Cortex of kidney (tissue), 1 donor: ENCODE measurements around the gene NDST1.

Experiments used
- DNase-seq: peaks from one replicate; lab custom pipeline; 2025; lab: John Stamatoyannopoulos, UW

The NDST1 gene

GRCh38 chr5:150489360-150490295 lies 18.3 kb upstream of the NDST1 start:
- no peak for DNase-seq

DNA sequence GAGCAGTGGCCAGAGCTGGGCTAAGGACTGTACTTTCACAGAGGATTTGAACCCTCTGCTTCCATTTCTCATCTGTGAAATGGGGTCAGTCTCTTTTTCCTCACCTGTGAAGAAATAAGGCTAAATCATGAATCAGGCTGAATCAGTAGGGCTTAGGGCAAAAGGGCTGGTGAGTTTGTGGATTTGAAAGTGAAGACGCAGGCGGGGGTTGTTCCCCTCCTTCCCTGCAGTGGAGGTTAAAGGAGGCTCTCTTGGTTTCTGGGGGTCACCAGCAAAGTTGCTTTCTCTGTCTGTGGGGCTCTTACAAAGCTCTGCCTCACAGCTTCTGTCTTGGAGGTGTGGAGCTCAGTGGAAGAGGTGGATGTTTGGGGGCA lies 17.6 kb upstream of the NDST1 start:
- no peak for DNase-seq

DNA sequence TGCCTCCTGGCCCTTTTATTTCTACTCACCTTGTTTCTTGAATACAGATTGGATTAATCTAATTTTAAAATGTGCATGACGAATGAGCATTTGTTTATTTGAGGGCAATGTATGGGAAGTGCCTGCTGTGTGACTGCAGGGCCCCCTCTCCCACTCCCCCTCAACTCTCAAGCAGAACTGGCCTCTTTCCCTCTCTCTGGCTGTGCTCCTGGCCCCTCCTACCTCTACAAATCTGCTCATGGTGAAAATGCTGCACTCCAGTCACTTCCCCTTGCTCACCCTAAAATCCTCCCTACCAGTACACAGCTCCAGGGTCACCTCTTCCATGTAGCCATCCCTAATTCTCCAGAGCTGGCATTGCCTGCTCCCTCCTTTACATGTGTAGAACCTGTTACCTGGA lies 17.2 kb upstream of the NDST1 start:
- no peak for DNase-seq

- no peak for DNase-seq
Observed at GRCh38 chr5:150491876-150492275, 16.1 kb upstream of the NDST1 start.

DNA sequence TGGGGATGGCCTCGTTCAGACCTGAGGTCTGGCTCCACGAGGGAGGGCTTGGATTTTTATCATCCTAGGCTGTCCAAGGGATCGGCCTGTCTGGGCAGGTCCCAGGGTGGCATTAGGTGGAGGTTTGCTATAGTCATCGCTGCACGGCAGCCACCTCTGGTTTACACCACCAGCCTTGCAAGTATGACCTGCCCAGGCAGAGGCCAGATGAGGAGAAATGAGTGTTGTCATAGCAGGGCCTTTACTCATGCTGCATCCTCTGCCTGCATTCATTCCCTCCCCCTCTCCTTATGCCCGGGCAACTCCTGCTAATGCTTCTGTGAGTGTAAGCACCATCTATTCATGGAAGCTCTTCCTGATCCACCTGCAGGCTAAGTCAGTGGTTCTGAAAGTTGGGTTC lies 15.3 kb upstream of the NDST1 start:
- no peak for DNase-seq

- DNase-seq, result no peak
Observed at GRCh38 chr5:150496098-150496497, 11.8 kb upstream of the NDST1 start.

DNA sequence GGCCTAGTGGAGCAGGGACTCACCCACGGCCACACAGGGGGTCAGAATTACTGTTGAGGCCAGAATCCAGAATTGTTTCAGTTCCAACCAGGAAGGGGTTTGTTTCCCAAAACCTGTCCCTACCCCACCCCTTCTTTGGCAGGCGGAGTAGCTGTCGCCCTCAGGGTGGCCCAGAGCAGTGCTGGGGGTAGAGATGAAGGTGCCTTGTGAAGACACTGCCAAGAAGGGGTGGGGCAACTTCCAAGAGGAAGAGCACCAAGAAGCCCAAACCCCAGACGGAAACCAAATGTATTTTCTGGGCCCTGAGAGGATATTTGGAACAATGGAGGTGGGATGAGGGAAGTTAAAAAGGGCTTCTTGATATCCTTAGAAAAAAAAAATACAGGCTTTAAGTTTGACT lies 11.4 kb upstream of the NDST1 start:
- DNase-seq, result no peak

DNA sequence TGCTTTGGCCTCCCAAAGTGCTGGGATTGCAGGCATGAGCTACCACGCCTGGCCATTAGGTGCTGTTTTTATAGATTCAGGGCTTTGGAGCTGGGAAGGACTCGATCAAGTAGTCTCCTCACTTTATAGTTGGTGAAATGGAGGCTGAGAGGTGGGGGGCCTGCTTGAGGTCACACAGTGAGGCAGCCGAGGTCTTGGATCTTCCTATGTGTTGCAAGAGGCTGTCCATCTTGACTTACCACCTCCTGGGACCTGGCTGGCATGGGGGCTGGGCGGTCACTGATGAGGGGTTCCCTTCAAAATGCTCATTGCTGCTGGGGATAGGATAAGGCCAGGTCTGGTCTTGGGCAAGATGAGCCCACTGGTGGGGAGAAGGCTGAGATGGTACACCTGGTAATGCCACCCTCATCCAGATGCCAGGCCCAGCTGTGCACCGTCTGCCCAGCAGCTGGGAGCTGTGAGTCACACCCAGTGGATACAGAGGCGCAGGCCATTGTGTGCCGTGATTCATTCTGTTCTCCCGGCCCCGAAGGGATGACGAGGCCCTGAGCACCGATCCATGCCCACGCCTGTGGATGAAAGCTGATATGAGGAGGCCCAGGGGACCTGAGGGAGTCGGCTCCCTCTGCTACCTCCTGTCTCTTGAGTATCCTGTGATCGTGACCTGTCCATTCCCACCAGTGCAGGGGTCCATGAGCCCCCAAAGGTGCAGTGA lies 10.5 kb upstream of the NDST1 start:
- no peak for DNase-seq

- DNase-seq, result no peak
Observed at GRCh38 chr5:150497989-150498317, 10.0 kb upstream of the NDST1 start.

DNA sequence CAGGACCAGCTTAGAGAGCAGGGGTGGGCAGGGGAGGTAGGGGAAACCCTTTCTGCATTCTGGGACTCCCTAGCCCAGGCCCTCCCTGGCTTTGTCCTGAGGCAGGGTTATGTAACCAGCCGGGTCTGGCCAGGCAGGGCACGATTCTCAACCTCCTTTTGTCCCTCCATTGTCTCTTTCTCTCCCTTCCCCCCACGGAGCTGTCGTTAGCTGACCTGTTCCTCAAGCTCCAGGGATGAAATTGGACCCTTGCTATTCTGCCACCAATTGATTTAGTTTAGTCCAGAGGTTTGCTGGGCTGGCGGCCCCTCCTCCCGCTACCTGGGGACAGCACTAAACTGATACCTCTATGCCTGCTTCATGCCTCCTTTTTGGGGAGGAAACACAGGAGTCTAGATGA lies 9.4 kb upstream of the NDST1 start:
- DNase-seq, result no peak

- DNase-seq, result no peak
Observed at GRCh38 chr5:150498971-150499370, 9.0 kb upstream of the NDST1 start.

GRCh38 chr5:150499437-150499956 lies 8.4 kb upstream of the NDST1 start:
- no peak for DNase-seq

DNA sequence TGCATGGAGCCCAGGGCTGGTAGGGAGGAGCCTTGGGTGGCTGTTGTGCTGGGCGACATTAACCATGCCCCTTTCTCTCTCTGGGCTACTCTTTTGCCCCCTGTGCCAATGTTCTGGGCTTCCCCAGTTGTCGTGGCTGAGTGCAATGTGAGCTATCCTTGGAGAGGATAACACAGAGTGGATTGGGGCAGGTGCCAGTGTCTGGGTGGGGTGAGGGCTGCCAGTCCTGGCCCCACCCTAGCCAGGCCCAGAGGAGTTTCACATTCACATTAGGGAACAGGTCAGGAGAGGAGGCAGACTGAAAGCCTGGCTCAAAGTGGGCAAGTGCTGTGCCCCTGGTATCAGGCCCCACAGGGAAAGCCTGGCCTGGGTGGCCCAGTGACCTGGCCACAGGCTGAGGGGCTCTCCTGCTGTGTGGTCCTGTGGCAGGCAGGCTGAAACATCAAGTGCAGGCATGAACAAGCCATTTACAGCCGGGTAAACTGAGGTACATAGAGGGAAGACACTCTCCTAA lies 7.5 kb upstream of the NDST1 start:
- no peak for DNase-seq

- no peak for DNase-seq
Observed at GRCh38 chr5:150500905-150501304, 7.0 kb upstream of the NDST1 start.

- DNase-seq, result no peak
Observed at GRCh38 chr5:150502106-150502505, 5.8 kb upstream of the NDST1 start.

DNA sequence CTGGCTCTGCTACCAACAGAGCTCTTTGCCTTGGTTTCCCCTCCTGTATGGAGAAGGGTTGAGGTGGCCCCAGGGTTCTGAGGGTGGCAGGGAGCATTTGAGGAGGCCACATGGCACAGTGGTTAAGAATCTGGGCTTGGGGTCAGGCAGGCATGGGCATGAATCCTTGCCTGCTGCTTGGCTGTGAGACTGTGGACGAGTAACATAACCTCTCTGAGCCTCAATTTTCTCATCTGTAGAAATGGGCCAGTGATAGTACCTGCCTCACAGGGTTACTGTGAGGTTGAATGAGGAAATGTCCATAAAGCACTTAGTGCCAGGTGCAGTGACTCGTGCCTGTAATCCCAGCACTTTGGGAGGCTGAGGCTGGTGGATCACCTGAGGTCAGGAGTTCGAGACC lies 5.1 kb upstream of the NDST1 start:
- DNase-seq, result no peak

DNA sequence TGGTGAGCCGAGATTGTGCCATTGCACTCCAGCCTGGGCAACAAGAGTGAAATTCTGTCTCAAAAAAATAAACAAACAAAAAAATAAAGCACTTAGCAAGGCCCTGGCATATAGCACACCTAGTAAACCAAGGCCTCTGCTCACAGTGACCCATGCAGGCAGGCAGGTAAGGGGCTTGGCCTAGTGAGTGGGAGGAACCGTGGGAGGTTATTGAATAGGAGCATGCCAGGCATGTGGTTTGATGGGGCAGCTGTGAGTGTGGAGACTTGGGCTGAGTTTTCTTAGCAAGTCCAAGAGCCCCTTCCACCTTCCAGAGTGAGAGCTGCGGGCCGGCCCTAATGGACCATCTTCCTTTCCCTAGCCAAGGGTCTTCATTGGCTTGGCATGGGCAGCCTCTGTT lies 4.5 kb upstream of the NDST1 start:
- DNase-seq, result no peak

GRCh38 chr5:150503977-150504620 lies 3.8 kb upstream of the NDST1 start:
- DNase-seq, result no peak

DNA sequence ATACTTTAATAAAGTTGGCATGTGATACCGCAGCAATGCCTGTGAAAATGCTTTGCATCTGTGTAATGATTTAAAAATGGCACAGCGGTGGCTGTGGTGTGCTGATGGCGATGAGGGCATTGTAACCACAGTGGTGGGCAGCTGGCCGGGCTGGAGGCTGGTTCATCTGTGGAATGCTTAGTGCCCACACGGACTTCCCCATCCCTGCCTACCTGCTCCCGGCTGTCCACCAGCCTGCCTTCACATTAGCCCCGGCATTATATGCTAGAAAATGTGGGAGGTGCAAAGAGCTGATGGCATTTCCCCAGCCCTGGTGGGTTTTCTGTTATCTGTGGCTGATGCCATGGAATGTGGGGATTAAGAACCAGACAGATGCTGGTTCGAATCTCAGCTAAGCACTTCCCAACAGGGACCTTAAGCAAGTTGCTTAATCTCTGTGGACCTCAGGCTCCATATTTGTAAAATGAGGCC lies 2.9 kb upstream of the NDST1 start:
- no peak for DNase-seq

DNA sequence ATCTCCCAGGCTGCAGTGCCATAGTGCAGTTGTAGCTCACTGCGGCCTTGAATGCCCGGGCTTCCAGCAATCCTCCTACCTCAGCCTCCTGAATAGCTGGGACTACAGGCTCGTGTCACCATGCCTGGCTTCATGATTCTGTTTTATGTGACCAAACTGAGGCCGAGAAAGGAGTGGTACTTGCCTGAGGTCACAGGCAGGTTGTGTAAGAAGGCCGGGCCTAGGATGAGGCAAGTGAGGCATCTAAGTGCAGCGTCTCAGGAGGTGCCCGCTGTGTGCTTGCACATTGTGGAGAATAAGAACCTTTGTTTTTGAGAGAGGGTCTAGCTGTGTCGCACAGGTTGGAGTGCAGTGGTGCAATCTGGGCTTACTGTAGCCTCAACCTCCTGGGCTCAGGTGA lies 2.1 kb upstream of the NDST1 start:
- no peak for DNase-seq

DNA sequence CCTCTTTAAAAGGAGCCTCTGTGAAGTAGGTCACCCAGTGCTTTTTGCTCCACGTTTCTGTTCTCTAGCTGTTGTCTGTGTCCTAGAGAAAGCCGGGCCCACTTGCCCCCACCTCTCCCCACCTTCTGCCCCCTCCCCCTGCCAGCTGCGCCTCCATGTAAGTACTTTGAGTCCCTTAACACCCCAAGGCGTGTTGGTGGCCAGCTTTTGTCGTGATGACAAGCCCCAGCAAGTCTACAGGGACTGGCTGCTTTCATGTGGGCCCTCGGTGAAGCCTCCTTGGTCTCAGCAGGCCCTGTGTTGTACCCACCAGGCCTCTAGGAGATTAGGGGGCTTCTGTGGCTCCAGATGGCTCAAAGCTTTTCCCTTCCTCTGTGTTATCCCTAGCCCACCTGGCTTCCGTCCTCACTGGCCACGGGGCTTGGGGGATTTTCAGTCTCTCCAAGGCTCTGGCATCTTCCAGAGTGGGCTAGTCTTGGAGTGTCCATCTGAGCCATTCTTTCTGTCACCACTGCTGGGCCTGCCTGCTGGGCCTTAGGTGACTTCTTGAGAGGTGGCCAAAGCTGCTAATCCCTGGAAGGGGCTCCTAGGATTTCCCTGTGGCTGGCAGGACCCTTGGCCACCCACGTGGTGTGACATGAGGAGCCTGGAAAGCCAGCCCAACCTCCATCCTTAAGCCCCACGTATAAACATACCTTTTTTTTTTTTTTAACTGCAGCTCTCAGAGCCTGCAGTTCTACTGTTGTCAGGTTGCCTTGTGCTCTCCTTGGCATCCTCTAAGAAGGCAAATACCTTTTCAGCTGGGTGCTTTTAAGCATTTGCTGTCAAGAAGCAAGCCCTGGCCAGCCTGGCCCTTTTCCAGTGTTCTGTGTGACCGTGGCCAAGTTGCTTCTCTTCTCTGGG lies 1.1 kb upstream of the NDST1 start:
- DNase-seq, result no peak

DNA sequence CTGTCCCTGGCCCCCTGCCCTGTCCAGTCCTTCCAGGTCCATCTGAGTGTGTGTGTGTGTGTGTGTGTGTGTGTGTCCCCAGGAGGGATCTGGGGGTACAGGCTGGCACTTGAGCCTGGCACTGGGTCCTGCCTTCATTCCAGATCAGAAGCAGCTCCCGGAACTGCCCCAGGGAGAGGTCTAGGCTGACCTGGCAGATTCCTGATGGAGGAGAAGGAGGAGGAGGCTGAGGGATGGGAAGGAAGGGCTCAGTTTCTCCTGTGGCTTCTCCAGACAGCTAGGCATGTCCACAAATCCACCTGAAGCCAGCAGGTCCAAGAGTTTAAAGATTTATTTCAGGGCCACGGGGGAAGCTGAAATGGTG lies 328 bp downstream of the NDST1 start:
- no peak for DNase-seq
